ENCODE measurements around the gene SMIM9.

DNA sequence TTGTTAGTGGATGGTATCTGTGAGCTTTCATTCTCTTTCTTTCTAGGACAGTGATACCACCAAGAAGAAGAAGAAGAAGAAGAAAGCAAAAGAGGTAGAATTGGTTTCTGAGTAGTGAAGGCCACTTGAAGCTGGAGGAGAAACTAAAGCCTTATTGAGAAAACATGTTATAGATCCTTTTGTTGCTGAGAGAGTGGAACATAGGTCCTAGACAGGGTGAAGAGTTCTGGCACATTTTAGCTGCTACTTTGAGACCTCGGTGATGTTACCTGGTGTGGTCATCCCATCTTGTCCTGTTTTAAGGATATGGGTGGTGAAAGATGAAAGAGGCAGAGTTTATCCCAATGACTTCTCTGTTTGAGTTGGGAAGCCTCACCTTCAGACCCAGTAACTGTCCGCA is 57.7 kb downstream of the SMIM9 start:
- TF ChIP-seq, protein P1, sequence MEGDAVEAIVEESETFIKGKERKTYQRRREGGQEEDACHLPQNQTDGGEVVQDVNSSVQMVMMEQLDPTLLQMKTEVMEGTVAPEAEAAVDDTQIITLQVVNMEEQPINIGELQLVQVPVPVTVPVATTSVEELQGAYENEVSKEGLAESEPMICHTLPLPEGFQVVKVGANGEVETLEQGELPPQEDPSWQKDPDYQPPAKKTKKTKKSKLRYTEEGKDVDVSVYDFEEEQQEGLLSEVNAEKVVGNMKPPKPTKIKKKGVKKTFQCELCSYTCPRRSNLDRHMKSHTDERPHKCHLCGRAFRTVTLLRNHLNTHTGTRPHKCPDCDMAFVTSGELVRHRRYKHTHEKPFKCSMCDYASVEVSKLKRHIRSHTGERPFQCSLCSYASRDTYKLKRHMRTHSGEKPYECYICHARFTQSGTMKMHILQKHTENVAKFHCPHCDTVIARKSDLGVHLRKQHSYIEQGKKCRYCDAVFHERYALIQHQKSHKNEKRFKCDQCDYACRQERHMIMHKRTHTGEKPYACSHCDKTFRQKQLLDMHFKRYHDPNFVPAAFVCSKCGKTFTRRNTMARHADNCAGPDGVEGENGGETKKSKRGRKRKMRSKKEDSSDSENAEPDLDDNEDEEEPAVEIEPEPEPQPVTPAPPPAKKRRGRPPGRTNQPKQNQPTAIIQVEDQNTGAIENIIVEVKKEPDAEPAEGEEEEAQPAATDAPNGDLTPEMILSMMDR (IDR thresholded peaks at IDR 0.05 in 2 of 3, conservative IDR thresholded peaks at IDR 0.05 in 1 of 3; ENCODE audit: borderline replicate concordance in 1 of 3, insufficient read depth in 1 of 3, low read depth in 2 of 3, low read length in 2 of 3) = no peak
- TF ChIP-seq POLR2A (IDR thresholded peaks at IDR 0.05; ENCODE audit: borderline replicate concordance, extremely low read depth, insufficient read depth, insufficient read length) (no peak), ZNF274 (IDR thresholded peaks at IDR 0.05; ENCODE audit: low read depth, low read length) (no peak)
